Measurements from ENCODE around the gene SLC6A3.

The SLC6A3 gene

GRCh38 chr5:1479581-1480188 lies 34.4 kb upstream of the SLC6A3 start:
- no peak for TF ChIP-seq FOXP2 (optimal IDR thresholded peaks at IDR 0.05; ENCODE audit: borderline replicate concordance, extremely low read depth, extremely low read length, insufficient read depth)
- TF ChIP-seq POLR2AphosphoS5 (IDR thresholded peaks at IDR 0.05; ENCODE audit: low read depth, low read length), result no peak

GRCh38 chr5:1479066-1479465 lies 33.8 kb upstream of the SLC6A3 start:
- TF ChIP-seq POLR2AphosphoS5 (IDR thresholded peaks at IDR 0.05; ENCODE audit: low read depth, low read length) (no peak), REST (IDR thresholded peaks at IDR 0.05; ENCODE audit: insufficient read depth in 1 of 2, low read depth in 2 of 2, low read length in 2 of 2) (no peak), FOXP2 (optimal IDR thresholded peaks at IDR 0.05; ENCODE audit: borderline replicate concordance, extremely low read depth, extremely low read length, insufficient read depth) (no peak), SIN3A (IDR thresholded peaks at IDR 0.05; ENCODE audit: borderline replicate concordance, insufficient read depth, low read length) (no peak), TAF1 (IDR thresholded peaks at IDR 0.05; ENCODE audit: borderline replicate concordance, insufficient read depth, low read length) (no peak)

- no peak for TF ChIP-seq FOXP2 (optimal IDR thresholded peaks at IDR 0.05; ENCODE audit: borderline replicate concordance, extremely low read depth, extremely low read length, insufficient read depth)
- TF ChIP-seq REST (IDR thresholded peaks at IDR 0.05; ENCODE audit: insufficient read depth in 1 of 2, low read depth in 2 of 2, low read length in 2 of 2), result no peak
Observed at GRCh38 chr5:1478271-1479035, 33.2 kb upstream of the SLC6A3 start.

- TF ChIP-seq REST (IDR thresholded peaks at IDR 0.05; ENCODE audit: insufficient read depth in 1 of 2, low read depth in 2 of 2, low read length in 2 of 2) (no peak), SIN3A (IDR thresholded peaks at IDR 0.05; ENCODE audit: borderline replicate concordance, insufficient read depth, low read length) (no peak), POLR2AphosphoS5 (IDR thresholded peaks at IDR 0.05; ENCODE audit: low read depth, low read length) (no peak), TAF1 (IDR thresholded peaks at IDR 0.05; ENCODE audit: borderline replicate concordance, insufficient read depth, low read length) (no peak), FOXP2 (optimal IDR thresholded peaks at IDR 0.05; ENCODE audit: borderline replicate concordance, extremely low read depth, extremely low read length, insufficient read depth) (no peak)
Observed at GRCh38 chr5:1477341-1477740, 32.1 kb upstream of the SLC6A3 start.

- TF ChIP-seq REST (IDR thresholded peaks at IDR 0.05; ENCODE audit: insufficient read depth in 1 of 2, low read depth in 2 of 2, low read length in 2 of 2) (no peak), TAF1 (IDR thresholded peaks at IDR 0.05; ENCODE audit: borderline replicate concordance, insufficient read depth, low read length) (no peak), FOXP2 (optimal IDR thresholded peaks at IDR 0.05; ENCODE audit: borderline replicate concordance, extremely low read depth, extremely low read length, insufficient read depth) (no peak), SIN3A (IDR thresholded peaks at IDR 0.05; ENCODE audit: borderline replicate concordance, insufficient read depth, low read length) (no peak), POLR2AphosphoS5 (IDR thresholded peaks at IDR 0.05; ENCODE audit: low read depth, low read length) (no peak)
Observed at GRCh38 chr5:1476967-1477310, 31.7 kb upstream of the SLC6A3 start.
